Left hindlimb (tissue), 1 donor: ENCODE measurements around the gene GPR150.
"Not testable (repeated sequence)": the region's sequence is repeated elsewhere in the genome, so short reads cannot be mapped to it uniquely, and the experiment has no call there.

Experiments used
- DNase-seq: peaks from one replicate; pipeline ENCODE4 v3.0.0-alpha.2; 2018

Gene GPR150

GRCh38 chr5:95626701-95627100 is 6.8 kb downstream of the GPR150 start:
- DNase-seq: no peak

DNA sequence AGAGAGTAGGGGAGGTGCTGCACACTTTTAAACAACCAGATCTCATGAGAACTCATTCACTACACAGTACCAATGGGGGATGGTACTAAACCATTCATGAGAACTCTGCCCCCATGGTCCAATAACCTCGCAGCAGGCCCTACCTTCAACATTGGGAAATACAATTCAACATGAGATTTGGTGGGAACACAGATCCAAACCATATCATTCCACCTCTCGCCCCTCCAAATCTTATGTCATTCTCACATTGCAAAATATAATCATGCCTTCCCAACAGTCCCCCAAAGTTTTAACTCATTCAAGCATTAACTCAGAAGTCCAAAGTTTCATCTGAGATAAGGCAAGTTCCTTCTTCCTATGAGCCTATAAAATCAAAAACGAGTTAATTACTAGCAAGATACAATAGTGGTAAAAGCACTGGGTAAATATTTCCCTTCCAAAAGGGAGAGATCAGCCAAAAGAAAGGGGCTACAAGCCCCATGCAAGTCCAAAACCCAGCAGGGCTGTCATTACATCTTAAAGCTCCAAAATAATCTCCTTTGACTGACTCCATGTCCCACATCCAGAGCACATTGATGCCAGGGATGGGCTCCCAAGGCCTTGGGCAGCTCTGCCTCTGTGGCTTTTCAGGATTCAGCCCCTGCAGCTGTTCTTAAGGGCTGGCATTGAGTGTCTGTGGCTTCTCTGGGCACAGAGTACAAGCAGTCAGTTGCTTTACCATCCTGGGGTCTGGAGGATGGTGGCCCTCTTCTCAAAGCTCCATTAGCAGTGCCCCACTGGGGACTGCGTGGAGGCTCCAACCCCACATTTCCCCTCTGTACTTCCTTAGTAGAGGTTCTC is 8.3 kb downstream of the GPR150 start:
- DNase-seq: no peak

- DNase-seq: no peak
Measured at GRCh38 chr5:95628933-95629332, 9.0 kb downstream of the GPR150 start.

GRCh38 chr5:95630394-95630917 is 10.6 kb downstream of the GPR150 start:
- no peak for DNase-seq

GRCh38 chr5:95631255-95631958 is 11.5 kb downstream of the GPR150 start:
- no peak for DNase-seq

GRCh38 chr5:95631991-95632675 is 12.2 kb downstream of the GPR150 start:
- no peak for DNase-seq

GRCh38 chr5:95632942-95633341 is 13.1 kb downstream of the GPR150 start:
- DNase-seq: not testable (repeated sequence)

GRCh38 chr5:95633671-95634070 is 13.8 kb downstream of the GPR150 start:
- no peak for DNase-seq

GRCh38 chr5:95634081-95634480 is 14.2 kb downstream of the GPR150 start:
- DNase-seq: no peak

DNA sequence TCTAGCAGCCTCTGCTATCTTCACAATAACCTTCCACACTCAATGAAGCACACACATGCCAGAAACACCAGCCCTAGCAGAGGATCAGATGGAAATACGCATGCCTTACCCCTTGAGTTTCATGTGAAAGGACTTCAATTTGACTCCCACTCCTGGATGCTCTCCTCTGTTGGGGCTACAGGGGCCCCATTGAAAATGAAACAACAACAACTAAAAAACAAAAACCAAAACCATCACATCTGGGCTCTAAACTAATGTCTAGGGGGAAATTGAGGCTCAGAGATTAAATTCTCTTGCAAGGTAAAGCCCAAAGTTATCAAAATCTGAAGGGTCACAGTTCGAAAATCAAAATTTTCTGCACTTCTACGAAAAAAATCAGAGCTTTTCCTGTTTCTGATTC is 18.7 kb downstream of the GPR150 start:
- no peak for DNase-seq

DNA sequence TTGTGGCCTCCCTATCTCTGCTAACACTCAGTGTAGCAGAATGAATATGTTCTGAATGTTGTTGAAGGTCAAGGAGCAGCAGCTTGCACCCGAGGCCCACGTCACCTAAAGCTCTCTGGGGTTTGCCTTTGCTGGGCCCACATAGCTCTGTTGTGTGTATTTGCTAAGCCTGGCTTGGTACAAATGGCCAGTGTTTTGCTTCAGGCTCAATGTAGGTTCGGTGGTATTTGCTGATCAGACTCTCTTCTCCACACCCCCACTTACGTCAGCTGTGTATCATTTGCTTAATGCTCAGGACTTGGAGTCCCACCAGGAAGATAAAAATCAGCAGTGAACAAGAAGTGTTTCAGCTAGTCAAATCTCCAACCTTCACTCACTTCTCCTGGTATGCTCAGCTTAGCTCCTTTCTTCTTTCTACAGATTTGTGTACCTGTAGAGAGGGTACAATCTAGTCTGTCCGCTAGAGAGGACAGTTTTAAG is 21.9 kb downstream of the GPR150 start:
- no peak for DNase-seq

DNA sequence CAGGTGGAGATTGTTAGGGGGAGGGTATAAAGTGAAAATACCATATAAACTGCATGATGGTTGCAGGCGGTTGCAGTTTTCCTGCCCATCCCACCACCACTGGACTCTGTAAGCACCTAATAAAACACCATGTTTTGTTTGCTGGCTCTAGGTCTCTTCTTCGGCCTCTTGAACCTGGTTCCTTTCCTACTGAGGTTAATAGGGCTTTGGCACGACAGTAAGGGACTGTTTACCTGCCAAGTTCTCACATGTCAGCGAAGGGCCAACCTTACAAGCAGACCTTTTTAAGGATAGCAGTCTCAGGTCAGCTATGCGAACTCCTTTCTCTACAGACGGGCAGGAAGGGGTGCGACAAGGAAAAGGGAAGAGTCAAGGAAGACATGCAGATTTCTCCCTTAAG is 23.3 kb downstream of the GPR150 start:
- no peak for DNase-seq

GRCh38 chr5:95644351-95645042 is 24.6 kb downstream of the GPR150 start:
- DNase-seq: no peak

DNA sequence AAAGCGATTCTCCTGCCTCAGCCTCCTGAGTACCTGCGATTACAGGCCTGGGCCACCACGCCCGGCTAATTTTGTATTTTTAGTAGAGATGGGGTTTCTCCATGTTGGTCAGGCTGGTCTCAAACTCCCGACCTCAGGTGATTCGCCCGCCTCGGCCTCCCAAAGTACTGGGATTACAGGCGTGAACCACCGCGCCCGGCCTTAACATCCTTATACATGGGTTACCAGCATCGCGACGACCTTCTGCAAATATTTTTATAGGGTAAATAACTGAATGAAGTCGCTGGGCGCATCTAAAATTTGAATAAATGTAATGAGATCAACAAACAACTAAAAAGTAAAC is 26.3 kb downstream of the GPR150 start:
- DNase-seq: not testable (repeated sequence)

- peak; percentile 97 for DNase-seq
Measured at GRCh38 chr5:95646569-95647431, 26.9 kb downstream of the GPR150 start, which contains the start of gene RFESD. RFESD (plus strand) TSS chr5:95646777; CDS start chr5:95652272, 5,495 bp downstream.

DNA sequence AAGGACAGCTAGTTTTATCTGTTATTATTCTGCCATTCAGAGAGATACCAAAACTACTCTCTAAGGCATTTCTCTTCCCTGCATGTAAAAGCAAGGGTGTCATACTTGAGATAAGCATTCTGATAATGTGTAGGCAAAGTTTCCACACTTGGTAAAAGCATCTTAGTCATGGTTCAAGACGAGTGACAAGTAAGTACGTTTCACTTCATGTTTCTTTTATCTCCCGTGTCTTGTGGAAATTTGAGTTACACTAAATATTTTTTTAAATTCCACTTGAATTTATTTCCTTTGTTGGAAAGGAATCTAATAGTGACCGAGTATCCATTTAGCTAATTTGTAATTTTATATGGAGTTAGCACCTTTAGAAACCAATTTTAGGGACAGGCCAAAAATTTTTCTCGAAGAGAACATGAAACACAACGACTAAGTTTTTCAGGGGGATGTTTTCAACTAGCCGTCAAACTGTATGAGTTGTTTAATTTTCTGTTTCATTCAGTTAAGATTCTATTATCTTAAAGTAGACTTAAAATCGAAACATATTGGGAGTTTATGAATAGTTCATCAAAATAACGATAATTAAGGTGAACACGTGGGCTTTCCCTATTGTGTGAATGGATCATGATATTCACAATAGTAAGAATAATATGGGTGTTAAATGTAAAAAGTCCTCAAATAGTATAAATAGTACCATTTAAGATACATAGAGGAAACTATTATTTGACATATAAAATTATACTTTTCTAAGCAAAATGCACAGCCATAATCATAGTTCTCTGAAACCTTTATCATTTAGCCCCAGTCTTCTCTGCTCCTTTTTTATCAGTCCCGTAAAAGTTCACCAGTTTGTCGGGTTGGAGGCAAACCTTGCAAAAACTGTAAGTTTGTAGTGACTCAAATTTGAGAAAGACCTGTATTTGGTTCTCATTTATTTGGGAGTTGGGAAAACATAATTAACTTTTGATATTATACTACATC is 28.3 kb downstream of the GPR150 start:
- DNase-seq: no peak

- no peak for DNase-seq
Measured at GRCh38 chr5:95649274-95649673, 29.4 kb downstream of the GPR150 start.

- DNase-seq: no peak
Measured at GRCh38 chr5:95649842-95650620, 30.1 kb downstream of the GPR150 start.

DNA sequence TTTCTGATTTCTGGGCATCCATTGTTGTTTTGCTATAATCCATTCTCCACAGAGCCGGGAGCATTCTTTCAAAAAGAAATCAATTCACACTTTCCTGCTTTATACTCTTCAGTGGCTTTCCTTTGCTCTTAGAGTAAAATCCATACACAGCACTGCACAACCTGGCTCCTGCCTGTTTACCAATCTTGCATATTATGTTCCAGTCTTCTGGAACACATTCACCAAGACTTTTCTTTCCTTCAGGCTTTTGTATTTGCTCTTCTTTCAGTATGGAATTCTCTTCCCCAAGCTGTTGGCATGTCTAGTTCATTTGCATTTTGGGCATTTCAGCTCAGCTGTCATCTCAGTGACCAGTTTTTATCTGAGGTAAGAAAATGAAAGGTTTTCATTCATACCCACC is 33.0 kb downstream of the GPR150 start:
- no peak for DNase-seq

DNA sequence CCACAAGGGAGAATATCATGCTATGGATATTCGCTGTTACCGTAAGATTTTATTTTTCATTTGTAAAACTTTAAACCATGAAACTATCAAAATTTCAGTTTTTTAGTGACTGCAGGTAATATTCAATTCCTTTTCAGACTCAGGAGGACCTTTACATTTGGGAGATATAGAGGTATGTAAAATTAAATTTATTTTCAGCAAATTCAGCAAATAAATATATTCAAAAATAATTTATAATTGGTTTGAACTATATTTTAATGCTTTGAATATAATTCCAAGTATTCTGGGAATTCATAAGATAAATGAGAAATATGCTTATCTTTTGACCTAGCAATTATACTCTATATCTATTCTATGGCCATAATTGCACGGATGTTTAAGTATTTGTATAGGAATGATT is 34.3 kb downstream of the GPR150 start:
- no peak for DNase-seq
